ENCODE measurements around the gene SPAG5. TPM values are rescaled to one million over a fixed set of nuclear protein-coding genes. Genes with fewer than 3 reads are reported as not detected.

Gene SPAG5
- total RNA-seq, 3 donors from 2014 or later (not counting 1 experiment from before 2014, with no cell fraction given), result 18.0 to 19.6 (median 19.3) TPM

- H3K9me3 ChIP-seq (ENCODE audit: control insufficient read depth, insufficient read depth, low read length), result no peaks in the 10 kb centered on the region
- TF ChIP-seq CTCF (IDR thresholded peaks at IDR 0.05), result no peak
- no peaks in the 10 kb centered on the region for H3K36me3 Mint-ChIP-seq
- intact Hi-C loops (cut with micrococcal nuclease), result no loop called here
- peaks cover 39% of the 10 kb centered on the region for H3K4me1 ChIP-seq (ENCODE audit: control insufficient read depth, insufficient read depth, low read length)
- peaks cover 24 to 36% of the 10 kb centered on the region in 2 donors for H3K4me1 Mint-ChIP-seq
- 93% methylated on average over 5 of the region's 6 CpGs for WGBS (ENCODE audit: insufficient coverage)
- peaks cover 10% of the 10 kb centered on the region for H3K36me3 ChIP-seq (ENCODE audit: control insufficient read depth, insufficient read depth, low read length)
- H3K27ac Mint-ChIP-seq, result peak overlapping the region; percentile 87 to 93
- H3K4me3 Mint-ChIP-seq, result no peak overlapping the region
- no peak overlapping the region for H3K27ac ChIP-seq (ENCODE audit: low read length)
- ATAC-seq, result no peak
- H3K4me3 ChIP-seq (ENCODE audit: low read length), result no peak overlapping the region
- H3K9me3 Mint-ChIP-seq, result no peaks in the 10 kb centered on the region
- H3K27me3 Mint-ChIP-seq (ENCODE audit: low read depth in 2 of 2), result no peaks in the 10 kb centered on the region
- DNase-seq, result no peak
- H3K27me3 ChIP-seq (ENCODE audit: control insufficient read depth, insufficient read depth, low read length), result no peaks in the 10 kb centered on the region
Measured at GRCh38 chr17:28545787-28546415, 52.9 kb downstream of the SPAG5 start.

GRCh38 chr17:28545141-28545503 is 53.7 kb downstream of the SPAG5 start:
- TF ChIP-seq CTCF (IDR thresholded peaks at IDR 0.05), result no peak
- Mint-ChIP-seq H3K9me3 (no peaks in the 10 kb centered on the region), H3K27ac (peak overlapping the region; percentile 4 to 30), H3K27me3 (ENCODE audit: low read depth in 2 of 2) (no peaks in the 10 kb centered on the region), H3K36me3 (no peaks in the 10 kb centered on the region), H3K4me1 (peaks cover 17 to 29% of the 10 kb centered on the region in 2 donors), H3K4me3 (no peak overlapping the region)
- ATAC-seq (no peak), DNase-seq (no peak)
- Histone ChIP-seq H3K9me3 (ENCODE audit: control insufficient read depth, insufficient read depth, low read length) (no peaks in the 10 kb centered on the region), H3K4me3 (ENCODE audit: low read length) (no peak overlapping the region), H3K4me1 (ENCODE audit: control insufficient read depth, insufficient read depth, low read length) (peaks cover 32% of the 10 kb centered on the region), H3K27me3 (ENCODE audit: control insufficient read depth, insufficient read depth, low read length) (no peaks in the 10 kb centered on the region), H3K27ac (ENCODE audit: low read length) (no peak overlapping the region), H3K36me3 (ENCODE audit: control insufficient read depth, insufficient read depth, low read length) (peaks cover 10% of the 10 kb centered on the region)
- 86% methylated on average over 2 of the region's 2 CpGs for WGBS (ENCODE audit: insufficient coverage)
- intact Hi-C loops (cut with micrococcal nuclease), result no loop called here

DNA sequence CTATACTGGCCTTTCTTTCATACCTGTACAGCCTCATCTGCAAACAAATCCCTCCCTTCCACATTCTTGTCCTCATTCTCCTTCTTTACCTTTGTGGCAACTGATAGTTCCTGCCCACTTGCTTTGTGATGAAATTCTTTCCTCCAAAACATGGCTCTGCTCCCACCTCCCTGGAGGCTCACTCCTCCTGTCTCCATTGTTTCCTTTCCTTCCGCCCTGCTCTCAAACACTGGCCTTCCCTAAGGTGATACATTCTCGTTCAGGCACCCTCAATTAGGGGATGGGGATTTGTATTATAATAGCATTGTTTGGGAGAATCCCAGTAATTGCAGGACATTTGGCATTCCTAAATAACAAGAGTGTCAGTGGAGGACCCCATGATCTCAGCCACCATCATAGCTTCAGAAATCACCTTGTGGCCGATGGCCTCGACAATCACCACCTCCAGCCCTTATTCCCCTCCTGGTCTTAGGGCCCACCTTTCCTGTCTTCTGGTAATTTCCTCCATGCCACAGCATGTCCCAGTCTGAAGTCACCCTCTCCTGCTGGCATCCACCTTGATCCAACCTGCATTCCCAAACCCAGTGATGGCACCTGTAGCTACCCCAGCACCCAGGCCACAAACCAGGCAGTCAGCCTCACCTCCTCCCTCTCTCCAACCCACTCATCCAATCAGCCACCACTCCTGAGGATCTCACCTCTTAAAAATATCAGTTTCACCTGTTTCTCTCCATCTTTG is 54.3 kb downstream of the SPAG5 start:
- peak overlapping the region; percentile 4 to 30 for H3K27ac Mint-ChIP-seq
- 93% methylated on average over 3 of the region's 4 CpGs for WGBS (ENCODE audit: insufficient coverage)

More for the DNA sequence above, 54.3 kb downstream of the SPAG5 start:
- Mint-ChIP-seq H3K4me3 (no peak overlapping the region), H3K9me3 (no peaks in the 10 kb centered on the region), H3K4me1 (peaks cover 14 to 23% of the 10 kb centered on the region in 2 donors), H3K27me3 (ENCODE audit: low read depth in 2 of 2) (no peaks in the 10 kb centered on the region), H3K36me3 (no peaks in the 10 kb centered on the region)
- ATAC-seq (no peak), DNase-seq (no peak)
- no peaks in the 10 kb centered on the region for H3K27me3 ChIP-seq (ENCODE audit: control insufficient read depth, insufficient read depth, low read length)
- no peaks in the 10 kb centered on the region for H3K9me3 ChIP-seq (ENCODE audit: control insufficient read depth, insufficient read depth, low read length)
- peaks cover 10% of the 10 kb centered on the region for H3K36me3 ChIP-seq (ENCODE audit: control insufficient read depth, insufficient read depth, low read length)
- intact Hi-C loops (cut with micrococcal nuclease), result no loop called here
- no peak overlapping the region for H3K4me3 ChIP-seq (ENCODE audit: low read length)
- H3K4me1 ChIP-seq (ENCODE audit: control insufficient read depth, insufficient read depth, low read length), result peaks cover 27% of the 10 kb centered on the region
- no peak for TF ChIP-seq CTCF (IDR thresholded peaks at IDR 0.05)
- H3K27ac ChIP-seq (ENCODE audit: low read length), result no peak overlapping the region
